Right hindlimb (tissue), 1 donor: ENCODE measurements around the gene PTPRK.

Experiments
- DNase-seq: peaks from one replicate; pipeline ENCODE4 v3.0.0-alpha.2; 2018

Gene PTPRK

GRCh38 chr6:128171182-128171581 is 349.2 kb downstream of the PTPRK start:
- no peak for DNase-seq

- no peak for DNase-seq
Observed at GRCh38 chr6:128168244-128168643, 352.2 kb downstream of the PTPRK start.

- no peak for DNase-seq
Observed at GRCh38 chr6:128167552-128167951, 352.8 kb downstream of the PTPRK start.

GRCh38 chr6:128164254-128164653 is 356.1 kb downstream of the PTPRK start:
- no peak for DNase-seq

- DNase-seq, result no peak
Observed at GRCh38 chr6:128162423-128162822, 358.0 kb downstream of the PTPRK start.

- DNase-seq, result no peak
Observed at GRCh38 chr6:128161839-128162238, 358.6 kb downstream of the PTPRK start.

GRCh38 chr6:128161263-128161662 is 359.1 kb downstream of the PTPRK start:
- no peak for DNase-seq

GRCh38 chr6:128158496-128158895 is 361.9 kb downstream of the PTPRK start:
- no peak for DNase-seq

GRCh38 chr6:128156321-128157111 is 363.9 kb downstream of the PTPRK start:
- DNase-seq, result no peak

- DNase-seq, result no peak
Observed at GRCh38 chr6:128155826-128156225, 364.6 kb downstream of the PTPRK start.

GRCh38 chr6:128152551-128152950 is 367.8 kb downstream of the PTPRK start:
- no peak for DNase-seq

- DNase-seq, result no peak
Observed at GRCh38 chr6:128150376-128150775, 370.0 kb downstream of the PTPRK start.

GRCh38 chr6:128149796-128150195 is 370.6 kb downstream of the PTPRK start:
- DNase-seq, result no peak

GRCh38 chr6:128144320-128144719 is 376.1 kb downstream of the PTPRK start:
- DNase-seq, result no peak

- DNase-seq, result no peak
Observed at GRCh38 chr6:128141932-128142331, 378.5 kb downstream of the PTPRK start.

GRCh38 chr6:128139519-128139918 is 380.9 kb downstream of the PTPRK start:
- DNase-seq, result no peak

- no peak for DNase-seq
Observed at GRCh38 chr6:128138694-128139093, 381.7 kb downstream of the PTPRK start.

GRCh38 chr6:128135325-128135724 is 385.1 kb downstream of the PTPRK start:
- no peak for DNase-seq

- DNase-seq, result no peak
Observed at GRCh38 chr6:128131566-128131965, 388.8 kb downstream of the PTPRK start.

- DNase-seq, result no peak
Observed at GRCh38 chr6:128131036-128131435, 389.4 kb downstream of the PTPRK start.

- no peak for DNase-seq
Observed at GRCh38 chr6:128129679-128130078, 390.7 kb downstream of the PTPRK start.

GRCh38 chr6:128127650-128128049 is 392.7 kb downstream of the PTPRK start:
- DNase-seq, result no peak

GRCh38 chr6:128124713-128125112 is 395.7 kb downstream of the PTPRK start:
- DNase-seq, result no peak

- DNase-seq, result no peak
Observed at GRCh38 chr6:128121610-128122009, 398.8 kb downstream of the PTPRK start.

- DNase-seq, result no peak
Observed at GRCh38 chr6:128121190-128121589, 399.2 kb downstream of the PTPRK start.
